HG03097 (cell line): ENCODE measurements around the gene PSMG1.
"Not testable (repeated sequence)": the region's sequence is repeated elsewhere in the genome, so short reads cannot be mapped to it uniquely, and the experiment has no call there.

Source experiments
- ATAC-seq: cut with Tn5 transposase; IDR thresholded peaks from one replicate; pipeline ENCODE4 v1.9.1; 2021; ENCODE audit not compliant: unreplicated experiment, low FRiP score

Gene PSMG1

DNA sequence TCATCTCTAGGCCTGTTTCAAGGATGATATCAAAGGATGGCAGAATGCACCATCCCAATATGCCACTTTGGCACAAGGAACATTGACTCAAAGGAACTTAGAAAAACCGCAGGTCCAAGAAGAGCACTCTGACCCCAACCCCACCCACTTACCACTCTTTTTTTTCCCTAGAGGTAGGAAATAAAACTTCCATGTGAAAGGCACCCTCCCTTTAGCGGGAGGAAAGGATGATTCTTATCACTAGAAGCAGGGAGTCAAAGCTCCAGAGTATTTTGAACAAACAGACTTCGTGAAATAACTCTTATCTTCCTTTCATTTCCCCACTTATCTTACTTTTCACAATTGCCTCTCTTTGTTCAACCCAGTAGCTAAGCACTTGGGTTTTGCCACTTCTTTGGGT is 22.2 kb downstream of the PSMG1 start:
- no peak for ATAC-seq

DNA sequence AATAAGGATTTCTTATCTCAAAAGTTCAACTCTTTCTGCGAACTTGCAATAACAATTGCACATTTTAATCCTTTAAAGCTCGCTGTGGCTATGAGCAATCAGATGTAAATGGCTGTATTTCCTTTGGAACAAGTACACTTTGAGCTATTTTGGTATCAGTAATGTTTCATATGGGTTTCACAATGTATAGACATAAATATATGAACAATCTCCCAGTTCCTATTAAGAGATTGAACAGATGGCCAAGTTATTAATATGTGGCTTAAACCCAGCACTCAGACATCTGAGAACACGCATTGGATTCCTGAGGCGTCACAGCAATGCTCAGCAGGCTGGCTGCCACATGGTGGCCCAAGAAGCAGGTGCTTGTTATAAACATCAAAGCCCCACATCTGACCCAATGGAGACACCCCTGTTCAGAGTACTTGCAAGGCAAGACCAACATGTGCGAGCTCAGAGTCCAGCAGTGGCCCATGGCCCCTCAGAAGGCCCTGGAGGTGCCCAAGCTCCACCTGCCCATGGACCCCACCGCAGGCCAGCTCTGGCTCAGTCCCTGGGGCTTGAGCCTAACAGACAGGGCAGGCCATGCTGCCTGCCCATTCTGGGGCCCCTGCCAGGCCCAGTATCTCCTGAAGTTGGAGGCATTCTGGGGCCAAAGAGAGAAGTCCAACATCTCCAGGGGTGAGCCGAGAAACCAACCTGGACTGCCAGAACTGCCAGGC is 23.7 kb downstream of the PSMG1 start:
- no peak for ATAC-seq

DNA sequence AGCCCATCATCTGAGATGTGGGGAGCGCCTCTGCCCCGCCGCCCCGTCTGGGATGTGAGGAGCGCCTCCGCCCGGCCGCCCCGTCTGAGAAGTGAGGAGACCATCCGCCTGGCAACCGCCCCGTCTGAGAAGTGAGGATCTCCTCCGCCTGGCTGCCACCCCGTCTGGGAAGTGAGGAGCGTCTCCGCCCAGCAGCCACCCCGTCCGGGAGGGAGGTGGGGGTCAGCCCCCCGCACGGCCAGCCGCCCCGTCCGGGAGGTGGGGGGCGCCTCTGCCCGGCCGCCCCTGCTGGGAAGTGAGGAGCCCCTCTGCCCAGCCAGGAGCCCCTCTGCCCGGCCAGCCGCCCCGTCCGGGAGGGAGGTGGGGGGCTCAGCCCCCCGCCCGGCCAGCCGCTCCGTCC is 26.0 kb downstream of the PSMG1 start:
- ATAC-seq = not testable (repeated sequence)

DNA sequence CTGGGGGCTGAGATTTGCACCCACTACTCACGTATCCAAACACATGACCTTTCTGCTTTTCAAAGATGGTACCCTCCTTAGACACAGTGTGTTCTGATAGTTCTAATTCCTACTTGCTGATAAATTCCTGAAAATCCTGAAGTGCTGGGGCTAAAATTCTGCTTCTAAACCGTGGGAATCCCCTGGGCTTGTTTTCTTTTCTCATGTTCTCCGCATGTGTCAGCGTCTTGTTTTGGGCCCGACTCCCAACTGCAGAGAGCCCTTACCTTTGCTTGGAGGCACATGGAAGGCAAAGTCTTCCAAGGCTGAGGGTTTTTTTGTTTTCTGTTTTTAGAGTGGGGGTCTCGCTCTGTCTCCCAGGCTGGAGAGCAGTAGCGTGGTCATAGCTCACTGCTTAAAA is 27.2 kb downstream of the PSMG1 start:
- no peak for ATAC-seq

DNA sequence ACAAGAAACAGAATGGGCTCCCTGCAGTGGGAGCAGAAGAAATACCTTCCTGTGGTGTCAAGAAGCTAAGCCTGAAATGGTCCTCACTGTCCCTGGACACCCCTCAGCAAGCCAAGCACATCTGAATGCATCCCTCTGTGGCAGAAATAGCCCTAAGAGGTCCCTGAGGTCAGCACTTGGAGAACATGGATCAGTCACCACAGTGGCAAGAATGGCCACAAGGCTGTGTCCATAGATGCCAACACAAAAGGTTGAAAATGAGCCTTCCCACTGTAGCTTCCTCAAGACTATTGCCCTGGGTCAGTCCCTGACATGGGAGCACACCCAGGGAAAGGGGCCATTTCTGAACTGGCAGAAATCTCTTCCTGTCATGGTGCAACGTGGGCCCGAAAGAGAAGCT is 27.7 kb downstream of the PSMG1 start:
- ATAC-seq = no peak

DNA sequence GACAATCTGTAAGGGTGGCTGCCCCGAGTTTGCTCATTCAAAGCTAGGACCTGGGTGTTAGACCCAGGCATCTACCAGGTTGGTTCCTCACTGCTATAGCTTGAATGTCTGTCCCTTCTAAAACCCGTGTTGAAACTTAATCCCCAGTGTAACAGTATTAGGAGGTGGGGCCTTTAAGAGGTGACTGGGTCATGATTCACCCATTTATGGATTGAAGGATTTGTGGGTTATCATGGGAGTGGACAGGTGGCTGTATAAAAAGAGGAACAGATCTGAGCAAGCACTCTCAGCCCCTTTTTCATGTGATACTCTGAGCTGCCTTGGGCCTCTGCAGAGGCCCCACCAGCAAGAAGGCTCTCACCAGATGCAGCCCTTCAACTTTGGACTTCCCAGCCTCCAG is 29.4 kb downstream of the PSMG1 start:
- ATAC-seq = no peak

DNA sequence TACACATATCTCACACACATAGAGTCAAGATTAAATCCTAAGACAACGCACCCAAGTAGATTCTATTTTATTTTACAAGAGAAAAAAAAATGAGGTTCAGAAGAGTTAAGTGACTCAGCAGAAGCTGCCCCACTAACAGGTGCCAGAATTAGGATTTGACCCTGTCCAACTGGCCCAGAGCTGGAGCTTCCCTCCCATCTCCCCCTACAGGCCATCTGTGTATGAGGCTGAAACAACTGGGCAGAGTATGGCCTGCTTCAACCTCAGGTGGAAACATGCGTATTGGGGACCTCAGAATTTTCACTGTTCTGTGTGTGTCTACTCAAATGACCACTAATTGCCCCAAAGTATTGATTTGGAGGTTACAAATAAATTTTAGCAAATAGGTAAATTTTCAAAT is 29.9 kb downstream of the PSMG1 start:
- ATAC-seq = no peak

DNA sequence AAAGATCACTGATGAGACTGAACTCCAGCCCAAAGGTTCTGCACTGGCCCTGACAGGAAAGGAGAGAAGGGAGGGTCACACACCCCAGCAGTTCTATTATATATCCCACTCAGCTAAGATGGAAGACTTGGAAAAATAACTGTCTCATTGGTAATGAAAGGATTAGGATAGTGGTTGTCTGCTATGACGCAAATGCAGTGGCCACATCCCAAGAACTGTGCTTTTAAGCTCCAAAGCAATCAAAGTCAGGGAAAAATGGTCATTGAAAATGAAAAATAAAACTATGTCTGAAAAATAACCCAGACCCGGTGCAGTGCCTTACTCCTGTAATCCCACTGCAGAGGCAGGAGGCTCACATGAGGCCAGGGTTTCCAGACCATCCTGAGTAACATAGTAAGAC is 31.0 kb downstream of the PSMG1 start:
- ATAC-seq = no peak

DNA sequence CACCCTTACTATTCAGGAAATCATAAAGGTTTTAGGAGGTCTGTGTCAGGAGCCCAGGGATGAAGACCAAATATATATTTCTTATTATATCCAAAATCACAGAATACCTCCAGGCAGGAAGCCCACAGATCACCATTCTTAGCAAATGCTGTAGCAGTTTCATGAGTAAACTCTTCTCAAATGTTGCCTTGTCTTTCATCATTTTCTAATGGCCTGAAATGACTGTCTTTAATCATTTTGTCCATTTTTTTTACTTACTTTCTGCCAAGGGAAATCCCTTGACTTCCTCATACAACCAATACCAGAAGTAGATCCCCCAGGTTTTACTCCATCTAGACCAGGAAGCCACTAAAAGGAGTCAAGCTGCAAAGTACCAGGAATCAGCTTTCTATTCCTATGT is 32.4 kb downstream of the PSMG1 start:
- ATAC-seq = no peak

DNA sequence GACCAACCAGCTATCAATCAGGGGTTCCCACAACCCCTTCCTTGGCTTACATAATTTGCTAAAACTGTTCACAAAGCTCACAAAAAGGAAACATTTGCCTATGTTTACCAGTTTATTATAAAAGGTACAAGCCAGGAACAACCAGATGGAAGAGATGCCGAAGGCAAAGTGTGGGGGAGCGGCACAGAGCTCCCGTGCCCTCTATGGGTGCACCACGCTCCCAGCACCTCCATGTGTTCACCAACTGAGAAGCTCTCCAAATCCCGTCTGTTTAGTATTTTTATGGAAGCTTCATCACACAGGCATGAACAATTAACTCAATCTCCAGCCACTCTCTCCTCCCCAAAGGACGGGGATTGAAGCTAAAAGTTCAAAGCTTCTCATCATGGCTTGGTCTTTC is 32.9 kb downstream of the PSMG1 start:
- ATAC-seq = no peak

DNA sequence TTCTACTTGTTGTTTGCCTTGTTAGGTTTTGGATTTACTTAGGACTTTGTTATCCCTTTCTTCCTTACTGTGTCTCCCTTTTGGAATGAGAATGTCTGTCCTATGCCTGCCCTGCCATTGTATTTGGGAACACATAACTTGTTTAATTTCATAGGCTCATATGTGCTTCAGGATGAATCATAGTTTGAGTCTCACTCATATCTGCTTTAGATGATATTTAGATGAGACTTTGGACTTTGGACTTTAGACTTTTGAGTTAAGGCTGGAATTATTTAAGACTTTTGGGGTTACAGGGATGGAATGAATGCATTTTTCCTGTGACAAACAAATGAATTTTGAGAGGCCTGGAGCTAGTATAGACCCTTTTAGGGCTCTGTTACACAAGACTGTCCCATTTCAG is 33.4 kb downstream of the PSMG1 start:
- no peak for ATAC-seq

DNA sequence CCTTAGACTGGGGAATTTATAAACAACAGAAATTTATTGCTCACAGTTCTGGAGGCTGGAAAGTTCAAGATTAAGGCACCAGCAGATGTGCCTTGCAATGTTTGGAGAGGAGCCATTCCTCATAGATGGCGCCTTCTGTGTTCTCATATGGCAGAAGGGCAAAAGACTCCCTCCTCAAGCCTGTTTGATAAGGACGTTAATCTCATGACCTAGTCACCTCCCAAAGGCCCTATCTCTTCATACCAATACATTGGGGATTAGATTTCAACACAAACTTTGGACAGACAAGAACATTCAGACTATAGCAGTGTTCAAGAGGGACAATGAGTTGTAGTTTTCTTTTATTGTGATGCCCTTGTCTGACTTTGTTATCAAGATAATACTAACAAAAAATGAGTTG is 34.3 kb downstream of the PSMG1 start:
- ATAC-seq = no peak

DNA sequence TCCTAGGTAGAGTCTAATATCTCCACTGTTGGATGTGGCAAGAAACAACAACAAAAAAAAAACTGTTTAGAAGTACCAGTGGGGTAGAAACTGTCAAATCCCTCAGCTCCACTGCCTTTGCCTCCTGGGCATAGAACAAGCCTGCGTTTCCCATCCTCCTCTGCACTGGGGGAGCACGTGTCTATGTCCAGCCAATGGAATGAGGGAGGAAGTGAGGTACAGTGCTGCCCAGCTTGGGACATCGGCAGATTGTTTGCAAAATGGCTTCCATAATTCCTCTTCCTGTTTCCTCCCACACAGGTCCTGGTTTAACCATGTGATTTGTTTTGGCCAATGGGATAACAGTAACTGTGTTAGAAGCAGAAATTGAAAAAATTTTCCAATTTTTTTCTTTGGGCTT is 39.1 kb downstream of the PSMG1 start:
- no peak for ATAC-seq

DNA sequence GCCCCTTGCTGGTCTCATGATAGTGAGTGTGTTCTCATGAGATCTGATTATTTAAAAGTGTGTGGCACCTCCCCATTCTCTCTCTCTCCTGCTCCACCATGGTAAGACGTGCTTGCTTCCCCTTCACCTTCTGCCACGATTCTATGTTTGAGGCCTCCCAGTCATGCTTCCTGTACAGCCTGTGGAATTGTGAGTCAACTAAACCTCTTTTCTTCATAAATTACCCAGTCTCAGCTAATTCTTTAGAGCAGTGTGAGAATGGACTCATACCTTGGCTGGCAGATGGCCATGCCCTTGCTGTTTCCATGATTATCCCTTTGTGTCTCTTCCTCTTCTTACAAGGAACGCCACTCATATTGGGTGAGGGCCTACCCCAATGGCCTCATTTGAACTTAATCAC is 40.3 kb downstream of the PSMG1 start:
- no peak for ATAC-seq

DNA sequence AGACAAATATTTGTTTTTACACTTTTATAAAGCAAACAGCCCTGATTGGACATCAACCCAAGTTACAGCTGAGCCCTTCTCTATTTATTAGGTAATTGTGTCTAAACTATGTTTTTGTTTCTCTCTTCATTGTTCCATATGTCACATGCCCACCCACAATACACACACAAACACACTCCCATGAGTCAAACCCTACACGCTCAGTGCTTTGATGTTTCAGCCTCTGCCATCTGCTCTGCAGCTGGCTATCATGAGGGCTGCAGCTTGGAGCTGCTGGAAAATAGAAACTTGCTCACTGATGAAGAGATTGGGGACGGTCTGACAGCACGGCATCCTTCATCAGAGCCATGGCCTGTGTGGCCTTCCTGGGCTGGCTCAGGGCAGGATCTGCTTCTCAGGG is 41.7 kb downstream of the PSMG1 start:
- no peak for ATAC-seq

DNA sequence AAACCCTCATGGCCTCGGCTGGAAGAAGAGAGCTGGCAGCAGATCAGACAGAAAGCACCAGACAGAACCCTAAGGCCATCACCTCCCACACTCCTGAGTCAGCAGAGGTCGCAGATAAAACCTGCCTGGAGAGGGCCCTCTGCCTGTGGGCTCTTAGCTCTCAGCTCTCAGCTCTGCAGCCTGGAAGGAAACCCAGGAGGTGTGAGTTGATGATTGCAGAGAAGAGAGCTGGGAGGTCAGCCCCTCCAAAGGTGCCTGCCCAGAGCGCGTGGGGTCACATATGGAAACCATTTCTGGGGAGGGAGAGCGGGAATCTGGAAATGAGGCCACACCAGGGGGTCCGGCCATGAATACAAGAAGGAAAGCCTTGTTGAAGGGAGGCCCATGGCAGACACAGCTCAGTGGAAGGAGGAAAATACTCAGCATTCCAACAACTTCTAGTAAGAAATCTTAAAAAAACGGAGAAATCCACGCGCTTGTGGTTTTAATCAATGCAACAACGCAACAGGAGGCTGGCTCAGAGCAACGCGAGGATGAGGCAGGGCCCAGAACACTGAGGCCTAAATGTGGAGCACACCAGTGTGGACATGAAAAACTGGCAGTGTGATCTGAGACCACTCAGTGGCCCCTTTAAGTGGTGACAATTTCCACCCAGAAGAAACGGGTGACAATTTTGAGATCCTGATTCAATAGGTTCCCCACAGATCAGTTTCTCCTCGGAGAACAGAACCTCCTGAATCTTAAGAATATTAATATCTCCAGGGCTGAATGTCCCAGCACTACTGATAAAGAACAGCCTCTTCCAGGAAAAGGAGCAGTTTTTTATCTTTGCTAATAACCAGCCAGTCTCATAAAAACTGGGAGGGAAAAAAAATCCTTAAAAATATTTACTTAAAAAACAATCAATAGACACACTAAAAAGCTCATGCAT is 45.7 kb downstream of the PSMG1 start:
- ATAC-seq = no peak

DNA sequence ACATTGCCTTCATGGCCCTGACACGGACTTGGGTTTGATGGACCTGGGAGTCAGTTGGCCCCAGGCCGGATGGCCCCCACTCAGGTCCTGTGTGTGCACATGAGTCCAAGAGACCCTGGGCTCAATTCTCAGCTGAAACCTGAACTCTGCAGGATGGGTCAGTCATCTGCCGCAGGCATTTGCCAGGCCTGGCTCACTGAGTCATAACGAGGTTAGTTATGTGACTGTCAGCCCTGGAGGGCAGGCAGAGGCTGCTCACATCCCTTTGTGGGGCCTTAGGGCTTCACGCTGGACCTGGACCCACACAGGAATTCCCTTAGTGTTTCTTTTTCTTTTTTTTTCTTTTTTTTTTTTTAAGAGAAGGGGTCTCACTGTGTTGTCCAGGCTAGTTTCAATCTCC is 46.5 kb downstream of the PSMG1 start:
- ATAC-seq = no peak

DNA sequence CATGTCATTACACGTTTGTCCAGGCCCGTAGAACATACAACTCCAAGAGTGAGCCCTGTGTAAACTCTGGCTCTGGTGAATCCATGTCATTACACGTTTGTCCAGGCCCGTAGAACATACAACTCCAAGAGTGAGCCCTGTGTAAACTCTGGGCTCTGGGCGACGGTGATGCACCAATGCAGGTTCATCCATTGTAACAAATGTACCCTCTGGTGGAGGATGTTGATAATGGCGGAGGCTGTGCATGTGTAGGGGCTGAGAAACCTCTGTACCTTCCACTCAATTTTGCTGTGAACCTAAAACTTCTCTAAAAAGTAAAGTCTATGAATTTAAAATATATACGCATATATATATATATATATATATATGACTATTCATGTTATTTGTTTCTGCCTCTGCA is 47.1 kb downstream of the PSMG1 start:
- not testable (repeated sequence) for ATAC-seq

DNA sequence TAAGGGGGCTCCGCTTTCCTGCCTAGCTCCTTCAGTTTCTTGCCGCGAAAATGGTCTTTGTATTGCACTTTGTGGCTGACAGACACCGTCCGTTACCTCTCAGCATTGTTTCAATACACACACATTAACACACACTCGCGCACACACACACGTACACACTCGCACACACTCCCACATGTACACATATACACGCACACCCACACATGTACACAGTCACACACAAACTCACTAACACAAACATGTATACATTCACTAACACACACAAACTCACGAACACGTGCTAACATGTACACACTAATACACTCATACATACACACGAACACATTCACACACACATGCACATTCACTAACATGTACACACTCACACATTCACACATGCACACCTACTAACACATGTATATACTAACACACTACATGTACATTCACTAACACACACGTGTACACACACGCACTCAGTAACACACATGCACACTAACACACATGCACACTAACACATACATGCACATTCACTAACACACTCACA is 48.9 kb downstream of the PSMG1 start:
- no peak for ATAC-seq

DNA sequence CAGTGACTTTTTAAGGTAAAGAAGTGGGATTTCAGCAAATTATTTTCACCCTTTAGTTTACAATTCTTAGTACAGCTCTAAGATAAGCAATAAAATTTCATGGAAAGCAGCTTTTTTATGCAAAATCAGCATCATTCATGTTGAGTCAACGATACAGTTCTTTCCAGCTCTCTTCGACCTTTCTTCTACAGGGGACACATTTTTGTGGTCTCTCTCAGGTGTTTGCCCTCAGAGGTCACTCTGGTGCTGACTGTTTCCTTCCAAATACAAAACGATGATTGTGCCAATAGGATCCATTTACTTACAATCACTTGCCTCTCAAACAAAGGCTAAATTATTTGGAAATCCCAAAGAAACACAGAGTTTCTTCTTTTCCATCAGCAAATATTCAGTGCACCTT is 51.0 kb downstream of the PSMG1 start:
- ATAC-seq = no peak

DNA sequence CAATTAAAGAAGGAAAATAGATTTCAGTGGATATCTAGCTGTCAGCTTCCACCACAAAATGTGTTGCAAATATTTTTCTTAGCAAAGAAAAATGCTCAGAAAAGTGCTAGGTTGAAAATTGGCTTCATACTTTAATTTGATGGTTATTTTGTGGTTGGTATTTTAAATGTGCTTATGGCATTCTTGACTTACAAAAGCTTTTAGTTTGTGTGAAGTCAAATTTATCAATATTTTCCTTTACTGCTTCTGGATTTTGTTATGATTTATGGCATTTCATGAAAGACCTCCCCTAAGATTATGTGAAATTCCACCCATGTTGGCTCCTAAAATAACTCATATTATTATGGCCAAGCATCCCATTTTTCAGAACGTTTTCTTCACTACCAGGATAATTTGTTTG is 51.5 kb downstream of the PSMG1 start:
- no peak for ATAC-seq

DNA sequence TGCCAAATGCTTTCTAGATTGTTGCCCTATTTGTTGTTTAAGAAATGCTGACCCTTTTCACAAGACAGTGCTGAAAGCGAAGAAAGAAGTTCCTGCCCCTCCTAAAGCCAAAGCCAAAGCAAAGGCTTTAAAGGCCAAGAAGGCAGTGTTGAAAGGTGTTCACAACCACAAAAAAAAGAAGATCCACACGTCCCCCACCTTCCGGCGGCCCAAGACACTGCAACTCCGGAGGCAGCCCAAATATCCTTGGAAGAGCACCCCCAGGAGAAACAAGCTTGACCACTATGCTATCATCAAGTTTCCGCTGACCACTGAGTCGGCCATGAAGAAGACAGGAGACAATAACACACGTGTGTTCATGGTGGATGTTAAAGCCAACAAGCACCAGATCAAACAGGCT is 55.7 kb downstream of the PSMG1 start:
- no peak for ATAC-seq
